PC-9 (cell line): ENCODE results near the gene SYNM. TPM values are rescaled to one million over a fixed set of nuclear protein-coding genes. Genes with fewer than 3 reads are reported as not detected.

Experiments
- BruUV-seq: library from RNA; stranded (reverse); fragments of 400-500 nt; replicated peaks from 2 replicates; lab custom pipeline; 2021; lab: Mats Ljungman, UMichigan
- CTCF ChIA-PET: fragments of 300-600 bp; sonication (Branson Sonifier 250); formaldehyde crosslinking; loops from one replicate; lab custom pipeline; 2022; ENCODE audit warnings: antibody characterized with exemption; lab: Charles Lee
- POLR2A ChIA-PET: fragments of 300-600 bp; sonication (Branson Sonifier 250); formaldehyde crosslinking; loops from one replicate; lab custom pipeline; 2022; ENCODE audit warnings: antibody characterized with exemption; ENCODE audit not compliant: unreplicated experiment; lab: Charles Lee
- DNase-seq, 2 experiments: peaks; one replicate each; pipeline versions ENCODE4 v3.0.0 to v3.0.0-alpha.2; 2015 to 2022; ENCODE audit warnings: mixed read lengths in 1 of 2
- H2AFZ ChIP-seq: fragments of 200-600 bp; sonication (generic); 2 replicates; pipeline ENCODE4 v1.8.1; 2017; ENCODE audit warnings: antibody characterized with exemption
- H3F3A ChIP-seq: fragments of 200-600 bp; sonication (generic); 2 replicates; pipeline ENCODE4 v1.8.1; 2017; ENCODE audit warnings: antibody characterized with exemption, mild to moderate bottlenecking, low read depth; ENCODE audit not compliant: insufficient read depth
- H3K27ac ChIP-seq: fragments of 200-600 bp; sonication (generic); 2 replicates; pipeline ENCODE4 v1.6.1; 2016; ENCODE audit warnings: mixed run types
- H3K27me3 ChIP-seq: fragments of 200-600 bp; sonication (generic); 2 replicates; pipeline ENCODE4 v1.6.1; 2016; ENCODE audit warnings: low read depth, mixed run types; ENCODE audit not compliant: insufficient read depth
- H3K36me3 ChIP-seq: fragments of 200-600 bp; sonication (generic); 2 replicates; pipeline ENCODE4 v1.6.1; 2016; ENCODE audit warnings: low read depth, mixed run types
- H3K4me1 ChIP-seq: fragments of 200-600 bp; sonication (generic); replicated peaks from 2 replicates; pipeline ENCODE4 v1.6.1; 2016; ENCODE audit warnings: mixed run types; ENCODE audit not compliant: insufficient read depth
- H3K4me2 ChIP-seq: fragments of 200-600 bp; sonication (generic); 2 replicates; pipeline ENCODE4 v1.6.1; 2017; ENCODE audit warnings: mixed run types
- H3K4me3 ChIP-seq: fragments of 200-600 bp; sonication (generic); 2 replicates; pipeline ENCODE4 v1.6.1; 2016; ENCODE audit warnings: mixed run types
- H3K79me2 ChIP-seq: fragments of 200-600 bp; sonication (generic); 2 replicates; pipeline ENCODE4 v1.6.1; 2017; ENCODE audit warnings: low read depth, mixed run types
- H3K9me2 ChIP-seq: fragments of 200-600 bp; sonication (generic); 2 replicates; pipeline ENCODE4 v1.8.1; 2017; ENCODE audit warnings: mild to moderate bottlenecking; ENCODE audit not compliant: insufficient read depth
- H3K9me3 ChIP-seq: fragments of 200-600 bp; sonication (generic); 2 replicates; pipeline ENCODE4 v1.8.1; 2016; ENCODE audit warnings: low read depth; ENCODE audit not compliant: insufficient read depth
- H4K20me1 ChIP-seq: fragments of 200-600 bp; sonication (generic); 2 replicates; pipeline ENCODE4 v1.8.1; 2017; ENCODE audit not compliant: insufficient read depth
- CTCF ChIP-seq: fragments of 200-600 bp; sonication (generic); conservative IDR thresholded peaks from 2 replicates; pipeline ENCODE4 v1.6.1; 2017; ENCODE audit warnings: mixed run types, antibody characterized with exemption, mild to moderate bottlenecking, moderate library complexity
- EZH2 ChIP-seq: fragments of 200-600 bp; sonication (generic); IDR thresholded peaks from 2 replicates; pipeline ENCODE4 v1.8.0; 2017; ENCODE audit warnings: antibody characterized with exemption, low read depth
- intact Hi-C: fragments of 100-400 bp; cut with micrococcal nuclease; formaldehyde crosslinking; loops from one replicate; pipeline ENCODE4 v1.10.0; 2022; ENCODE audit not compliant: unreplicated experiment
- total RNA-seq: library from RNA; stranded (reverse); gene quantifications from 2 replicates; pipeline ENCODE4 v1.2.3, GENCODE V29; 2021

The SYNM gene
- total RNA-seq, 1 experiment from 2014 or later, result 2.4 TPM

GRCh38 chr15:99121691-99122410, 17.0 kb downstream of the SYNM start:
- no peaks in the 10 kb centered on the region for H4K20me1 ChIP-seq
- peaks cover 21% of the 10 kb centered on the region for H3F3A ChIP-seq
- no peaks in the 10 kb centered on the region for H3K36me3 ChIP-seq
- H3K9me2 ChIP-seq, result no peaks in the 10 kb centered on the region
- no peak overlapping the region for H2AFZ ChIP-seq
- H3K27ac ChIP-seq, result peak overlapping the region; percentile 93
- peaks cover 28% of the 10 kb centered on the region for H3K4me1 ChIP-seq
- no TSS peak for BruUV-seq
- no peak overlapping the region for H3K4me3 ChIP-seq
- no peaks in the 10 kb centered on the region for H3K79me2 ChIP-seq
- ChIA-PET CTCF (no interaction called here), POLR2A (no interaction called here)
- no peak for DNase-seq
- TF ChIP-seq CTCF (no peak), EZH2 (no peak)
- peak overlapping the region; percentile 92; the same call in 1 of the 2 replicates for H3K4me2 ChIP-seq
- intact Hi-C loops, result no loop called here
- H3K27me3 ChIP-seq, result no peaks in the 10 kb centered on the region
- H3K9me3 ChIP-seq, result no peaks in the 10 kb centered on the region

GRCh38 chr15:99122831-99123712, 18.2 kb downstream of the SYNM start:
- no peaks in the 10 kb centered on the region for H3K79me2 ChIP-seq
- H3F3A ChIP-seq, result peaks cover 21% of the 10 kb centered on the region
- no peaks in the 10 kb centered on the region for H4K20me1 ChIP-seq
- no peaks in the 10 kb centered on the region for H3K36me3 ChIP-seq
- intact Hi-C loops, result no loop called here
- no peak for TF ChIP-seq EZH2
- TF ChIP-seq CTCF, result no peak
- no peaks in the 10 kb centered on the region for H3K27me3 ChIP-seq
- no peak for DNase-seq
- H3K4me2 ChIP-seq, result peak overlapping the region; percentile 92
- H3K4me1 ChIP-seq, result peaks cover 29% of the 10 kb centered on the region
- peak overlapping the region; percentile 93 for H3K27ac ChIP-seq
- H2AFZ ChIP-seq, result peak overlapping the region; percentile 86
- no peaks in the 10 kb centered on the region for H3K9me3 ChIP-seq
- no peaks in the 10 kb centered on the region for H3K9me2 ChIP-seq
- ChIA-PET POLR2A (interaction anchor here (0.6 kb wide), 1 partner anchor 1726 kb away, joined by 5 read pairs; no protein-coding TSS in a partner anchor), CTCF (no interaction called here)
- H3K4me3 ChIP-seq, result peak overlapping the region; percentile 62
- BruUV-seq, result TSS peak; percentile 75

- peaks cover 37% of the 10 kb centered on the region for H3K4me1 ChIP-seq
- H3K4me2 ChIP-seq, result peak overlapping the region; percentile 92
- no peaks in the 10 kb centered on the region for H3K27me3 ChIP-seq
- H3F3A ChIP-seq, result peaks cover 27% of the 10 kb centered on the region
- H3K9me3 ChIP-seq, result no peaks in the 10 kb centered on the region
- peak overlapping the region; percentile 86 for H2AFZ ChIP-seq
- no peaks in the 10 kb centered on the region for H3K36me3 ChIP-seq
- DNase-seq, result peak; percentile 87 to 89
- TF ChIP-seq EZH2, result no peak
- no peak for TF ChIP-seq CTCF
- no peaks in the 10 kb centered on the region for H3K9me2 ChIP-seq
- H3K4me3 ChIP-seq, result peak overlapping the region; percentile 62
- no TSS peak for BruUV-seq
- no peaks in the 10 kb centered on the region for H4K20me1 ChIP-seq
- CTCF ChIA-PET, result no interaction called here
- intact Hi-C loops, result loop anchor here (1.0 kb wide), 1 partner anchor 19 kb away; the partner anchor contains the start of gene SYNM
- H3K27ac ChIP-seq, result peak overlapping the region; percentile 93
- no peaks in the 10 kb centered on the region for H3K79me2 ChIP-seq
- POLR2A ChIA-PET, result interaction anchor here (0.6 kb wide), 1 partner anchor 1725 kb away, joined by 5 read pairs; no protein-coding TSS in a partner anchor
Measured at GRCh38 chr15:99123713-99124451, 19.0 kb downstream of the SYNM start.
